Measurements from ENCODE around the gene KLK10.

Gene KLK10

GRCh38 chr19:50963381-50963780 lies 56.1 kb downstream of the KLK10 start:
- DNase-seq, result no peak

Data from stimulated activated CD4-positive, alpha-beta T cell treated with anti-CD3 and anti-CD28 coated beads, Interleukin-2, amount 100 ng/mL, for 24 hours (primary cell).